Ishikawa (cell line): ENCODE data around the gene TLR4.

Source experiments
- CEBPB ChIP-seq: IDR thresholded peaks from 2 replicates; pipeline ENCODE4 v1.6.1; 2012
- CREB1 ChIP-seq: IDR thresholded peaks from 2 replicates; pipeline ENCODE4 v1.6.1; 2012; ENCODE audit warnings: low read depth
- EGR1 ChIP-seq: IDR thresholded peaks from 2 replicates; pipeline ENCODE4 v1.6.1; 2012
- EP300 ChIP-seq: IDR thresholded peaks from 2 replicates; pipeline ENCODE4 v1.6.1; 2012; ENCODE audit warnings: borderline replicate concordance
- FOXM1 ChIP-seq: IDR thresholded peaks from 2 replicates; pipeline ENCODE4 v1.6.1; 2012; ENCODE audit warnings: low read depth, borderline replicate concordance
- NFIC ChIP-seq: IDR thresholded peaks from 2 replicates; pipeline ENCODE4 v1.6.1; 2012
- RAD21 ChIP-seq: IDR thresholded peaks from 2 replicates; pipeline ENCODE4 v1.6.1; 2012; ENCODE audit warnings: low read depth
- TF ChIP-seq, protein P1 (sequence below): IDR thresholded peaks from 2 replicates; pipeline ENCODE4 v1.6.1; 2012

Gene TLR4

GRCh38 chr9:117772960-117773359 lies 68.8 kb downstream of the TLR4 start:
- TF ChIP-seq, protein P1, sequence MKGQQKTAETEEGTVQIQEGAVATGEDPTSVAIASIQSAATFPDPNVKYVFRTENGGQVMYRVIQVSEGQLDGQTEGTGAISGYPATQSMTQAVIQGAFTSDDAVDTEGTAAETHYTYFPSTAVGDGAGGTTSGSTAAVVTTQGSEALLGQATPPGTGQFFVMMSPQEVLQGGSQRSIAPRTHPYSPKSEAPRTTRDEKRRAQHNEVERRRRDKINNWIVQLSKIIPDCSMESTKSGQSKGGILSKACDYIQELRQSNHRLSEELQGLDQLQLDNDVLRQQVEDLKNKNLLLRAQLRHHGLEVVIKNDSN = no peak
- TF ChIP-seq CREB1 (no peak), EP300 (no peak), FOXM1 (no peak), EGR1 (no peak), RAD21 (no peak), NFIC (no peak), CEBPB (no peak)
